Measurements from ENCODE around the gene MT1B. TPM values are rescaled to one million over a fixed set of nuclear protein-coding genes. Genes with fewer than 3 reads are reported as not detected.

MT1B gene
- total RNA-seq, 1 experiment from 2014 or later = not detected

GRCh38 chr16:56679818-56680217, 28.1 kb downstream of the MT1B start:
- H3K9ac ChIP-seq (ENCODE audit: extremely low read depth, insufficient read length, low read length) = no peak overlapping the region

More at GRCh38 chr16:56679818-56680217, 28.1 kb downstream of the MT1B start:
- H3K4ac ChIP-seq (ENCODE audit: low read depth, low read length) = no peak overlapping the region
- no peaks in the 10 kb centered on the region for H3K9me3 ChIP-seq (ENCODE audit: control insufficient read depth, low read depth, low read length)
- H3K23ac ChIP-seq (ENCODE audit: insufficient read length, low read depth, low read length) = no peak overlapping the region
- H3T11ph ChIP-seq (ENCODE audit: low read length) = no peak overlapping the region
- no peaks in the 10 kb centered on the region for H3K79me2 ChIP-seq (ENCODE audit: insufficient read depth, low read length)
- no peak overlapping the region for H3K4me2 ChIP-seq (ENCODE audit: insufficient read depth, insufficient read length, low read length)
- H3K23me2 ChIP-seq (ENCODE audit: insufficient read length, low read depth, low read length, poor library complexity, severe bottlenecking) = peaks cover 15% of the 10 kb centered on the region
- Mint-ChIP-seq H3K4me1 (peaks cover 37 to 45% of the 10 kb centered on the region in 2 experiments), H3K4me3 (no peak overlapping the region), H3K9me3 (no peaks in the 10 kb centered on the region; a peak in 1 of 5 replicates), H3K27me3 (ENCODE audit: low read depth) (peaks cover 58% of the 10 kb centered on the region), H3K36me3 (ENCODE audit: insufficient read depth in 1 of 3, low read depth in 3 of 3) (peaks cover 3 to 7% (median 5%) of the 10 kb centered on the region in 3 experiments; a peak in 4 of 7 replicates), H3K27ac (no peak overlapping the region)
- H3K18ac ChIP-seq (ENCODE audit: insufficient read length, low read depth, low read length) = no peak overlapping the region
- H2BK120ac ChIP-seq (ENCODE audit: low read depth, low read length, poor library complexity, severe bottlenecking) = no peak overlapping the region
- no peak for TF ChIP-seq CTCF (conservative IDR thresholded peaks at IDR 0.05)
- no peak overlapping the region for H2BK20ac ChIP-seq (ENCODE audit: low read depth, low read length, poor library complexity, severe bottlenecking)
- no peaks in the 10 kb centered on the region for H3K79me1 ChIP-seq (ENCODE audit: insufficient read depth, low read depth, low read length, poor library complexity, severe bottlenecking)
- no peak overlapping the region for H4K8ac ChIP-seq (replicated peaks; ENCODE audit: insufficient read length, low read depth, low read length)
- DNase-seq = no peak
- no peak overlapping the region for H2BK5ac ChIP-seq (ENCODE audit: insufficient read length, low read length)
- no CpG with 5 or more reads among the region's 6 CpGs for WGBS (ENCODE audit: extremely low coverage, insufficient read length, low lambda C conversion rate)
- no peak overlapping the region for H3K14ac ChIP-seq (ENCODE audit: insufficient read depth, low read length)
- no peak overlapping the region for H2BK12ac ChIP-seq (ENCODE audit: insufficient read length, low read depth, low read length)
- no peak overlapping the region for H3K56ac ChIP-seq (ENCODE audit: insufficient read length, low read depth, low read length)
- H3K27me3 ChIP-seq (ENCODE audit: insufficient read depth, low read length) = no peaks in the 10 kb centered on the region; the same call in 1 of the 2 replicates
- no peak overlapping the region for H2AFZ ChIP-seq (ENCODE audit: low read length)
- H4K20me1 ChIP-seq (ENCODE audit: control insufficient read depth, insufficient read depth, insufficient read length) = no peaks in the 10 kb centered on the region
- no peak overlapping the region for H2AK5ac ChIP-seq (ENCODE audit: insufficient read length, low read length)
- H3K27ac ChIP-seq (ENCODE audit: insufficient read length, low read depth, low read length) = no peak overlapping the region
- H4K91ac ChIP-seq (ENCODE audit: insufficient read length, low read depth, low read length) = no peak overlapping the region
- 0 out of 2 replicates have a peak, but pooled peaks cover 2% of the 10 kb centered on the region for H3K4me1 ChIP-seq (ENCODE audit: insufficient read depth, low read length)
- H4K5ac ChIP-seq (ENCODE audit: insufficient read length, low read depth, low read length) = no peak overlapping the region
- no peak overlapping the region for H2BK15ac ChIP-seq (ENCODE audit: low read depth, low read length)

All from H9 (cell line).